Mesothelial cell of epicardium (in vitro differentiated cells): Measurements from ENCODE around the gene SSR4. TPM values are rescaled to one million over a fixed set of nuclear protein-coding genes. Genes with fewer than 3 reads are reported as not detected.

Source experiments
- DNase-seq, 2 experiments: peaks; one replicate each; pipeline ENCODE4 v3.0.0; 2021; ENCODE audit warnings: low spot score in 2 of 2; ENCODE audit not compliant: unreplicated experiment in 2 of 2
- H3K27ac Mint-ChIP-seq: 2 replicates; pipeline ENCODE4 v1.8.0; 2021; ENCODE audit warnings: mixed read lengths
- H3K27me3 Mint-ChIP-seq: 2 replicates; pipeline ENCODE4 v1.8.0; 2021; ENCODE audit warnings: low read depth, mixed read lengths
- H3K36me3 Mint-ChIP-seq: 2 replicates; pipeline ENCODE4 v1.8.0; 2021; ENCODE audit warnings: mixed read lengths
- H3K4me1 Mint-ChIP-seq: 2 replicates; pipeline ENCODE4 v1.8.0; 2021; ENCODE audit warnings: mixed read lengths
- H3K4me3 Mint-ChIP-seq: 2 replicates; pipeline ENCODE4 v1.8.0; 2021; ENCODE audit warnings: mild to moderate bottlenecking, moderate library complexity, mixed read lengths
- H3K9me3 Mint-ChIP-seq: 2 replicates; pipeline ENCODE4 v1.8.0; 2021; ENCODE audit warnings: mixed read lengths
- total RNA-seq: library from RNA; stranded (reverse); gene quantifications from 3 replicates; pipeline ENCODE4 v1.2.1, GENCODE V29; 2021
- TF ChIP-seq, protein P1 (sequence below): fragments of 200-600 bp; sonication (generic); IDR thresholded peaks from one replicate; pipeline ENCODE4 v1.5.0; 2021; ENCODE audit warnings: antibody characterized with exemption; ENCODE audit not compliant: unreplicated experiment

The SSR4 gene
- total RNA-seq, 1 donor from 2014 or later = 213 TPM

DNA sequence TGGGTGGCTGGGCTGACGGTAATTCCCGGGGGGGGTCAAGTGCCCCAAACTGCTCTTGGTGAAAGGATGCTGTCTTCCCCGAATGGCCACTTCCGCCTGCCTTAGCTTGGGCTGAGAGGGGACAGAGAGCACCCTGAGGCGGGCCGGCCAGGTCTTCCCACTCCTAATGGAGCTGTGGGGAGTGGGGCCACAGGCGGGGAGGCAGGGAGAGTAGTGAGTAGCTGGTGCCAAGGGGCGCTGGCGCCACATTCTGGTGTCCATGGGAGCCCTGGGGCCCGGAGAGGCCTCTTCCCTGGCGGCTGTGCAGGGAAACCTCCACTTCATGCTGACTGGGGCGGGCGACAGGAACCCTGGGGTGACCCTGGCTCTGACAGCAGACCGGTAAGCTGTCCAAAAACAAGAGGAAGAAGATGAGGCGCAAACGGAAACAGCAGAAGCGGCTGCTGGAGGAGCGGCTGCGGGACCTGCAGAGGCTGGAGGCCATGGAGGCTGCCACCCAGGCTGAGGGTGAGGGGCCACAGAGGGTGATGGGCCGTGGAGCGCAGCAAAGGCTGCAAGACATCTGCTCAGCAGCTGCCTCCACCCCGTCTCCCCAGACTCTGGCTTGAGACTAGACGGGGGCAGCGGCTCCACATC, 11.0 kb upstream of the SSR4 start:
- Mint-ChIP-seq H3K4me1 (no peaks in the 10 kb centered on the region), H3K27ac (no peak overlapping the region), H3K4me3 (no peak overlapping the region), H3K36me3 (peaks cover 7% of the 10 kb centered on the region), H3K27me3 (no peaks in the 10 kb centered on the region), H3K9me3 (no peaks in the 10 kb centered on the region)
- DNase-seq = no peak
- TF ChIP-seq, protein P1, sequence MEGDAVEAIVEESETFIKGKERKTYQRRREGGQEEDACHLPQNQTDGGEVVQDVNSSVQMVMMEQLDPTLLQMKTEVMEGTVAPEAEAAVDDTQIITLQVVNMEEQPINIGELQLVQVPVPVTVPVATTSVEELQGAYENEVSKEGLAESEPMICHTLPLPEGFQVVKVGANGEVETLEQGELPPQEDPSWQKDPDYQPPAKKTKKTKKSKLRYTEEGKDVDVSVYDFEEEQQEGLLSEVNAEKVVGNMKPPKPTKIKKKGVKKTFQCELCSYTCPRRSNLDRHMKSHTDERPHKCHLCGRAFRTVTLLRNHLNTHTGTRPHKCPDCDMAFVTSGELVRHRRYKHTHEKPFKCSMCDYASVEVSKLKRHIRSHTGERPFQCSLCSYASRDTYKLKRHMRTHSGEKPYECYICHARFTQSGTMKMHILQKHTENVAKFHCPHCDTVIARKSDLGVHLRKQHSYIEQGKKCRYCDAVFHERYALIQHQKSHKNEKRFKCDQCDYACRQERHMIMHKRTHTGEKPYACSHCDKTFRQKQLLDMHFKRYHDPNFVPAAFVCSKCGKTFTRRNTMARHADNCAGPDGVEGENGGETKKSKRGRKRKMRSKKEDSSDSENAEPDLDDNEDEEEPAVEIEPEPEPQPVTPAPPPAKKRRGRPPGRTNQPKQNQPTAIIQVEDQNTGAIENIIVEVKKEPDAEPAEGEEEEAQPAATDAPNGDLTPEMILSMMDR = no peak

DNA sequence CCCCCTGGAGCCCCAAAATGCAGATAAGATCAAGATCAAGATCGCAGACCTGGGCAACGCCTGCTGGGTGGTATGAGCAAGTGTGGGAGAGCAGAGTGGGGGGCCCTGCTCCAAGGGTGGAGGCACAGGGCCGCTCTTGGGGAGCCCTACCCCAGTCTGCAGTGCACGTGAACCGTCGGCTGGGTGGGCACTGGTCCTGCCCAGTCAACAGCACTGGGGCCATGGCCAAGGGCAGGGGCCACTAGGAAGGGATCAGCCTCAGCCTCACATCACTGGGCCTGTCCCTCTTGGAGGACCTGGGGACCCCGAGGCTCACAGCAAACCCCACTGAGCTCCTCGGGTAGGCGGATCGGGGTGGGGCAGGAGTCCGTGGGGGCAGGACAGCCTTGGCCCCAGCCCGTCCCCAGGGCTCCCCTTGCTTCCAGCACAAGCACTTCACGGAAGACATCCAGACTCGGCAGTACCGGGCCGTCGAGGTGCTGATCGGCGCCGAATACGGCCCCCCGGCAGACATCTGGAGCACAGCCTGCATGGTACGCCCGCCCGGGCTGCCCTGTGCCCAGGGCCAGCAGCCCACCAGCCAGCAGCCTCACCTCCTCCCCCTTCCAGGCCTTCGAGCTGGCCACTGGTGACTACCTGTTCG, 10.0 kb upstream of the SSR4 start:
- no peak for DNase-seq
- no peaks in the 10 kb centered on the region for H3K9me3 Mint-ChIP-seq
- peaks cover 7% of the 10 kb centered on the region for H3K36me3 Mint-ChIP-seq
- no peaks in the 10 kb centered on the region for H3K27me3 Mint-ChIP-seq
- no peaks in the 10 kb centered on the region for H3K4me1 Mint-ChIP-seq
- no peak overlapping the region for H3K27ac Mint-ChIP-seq
- H3K4me3 Mint-ChIP-seq = no peak overlapping the region
- TF ChIP-seq, protein P1 = no peak

DNA sequence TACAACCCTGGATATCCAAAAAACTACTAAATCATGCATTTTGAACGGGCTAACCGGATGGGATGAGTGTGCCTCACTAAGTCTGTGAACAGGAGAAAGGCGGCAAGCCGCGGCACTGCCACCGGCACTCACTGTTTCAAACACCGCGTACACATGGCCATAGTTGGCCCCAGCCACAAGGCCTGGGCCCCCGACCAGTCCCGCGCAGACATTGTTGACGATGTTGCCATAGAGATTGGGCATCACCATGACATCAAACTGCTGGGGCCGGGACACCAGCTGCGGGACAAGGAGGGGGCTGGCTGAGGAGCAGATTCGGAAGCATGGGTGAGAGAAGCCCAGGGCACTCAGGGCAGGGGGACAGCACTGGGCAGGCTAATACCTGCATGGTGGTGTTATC, 7.8 kb upstream of the SSR4 start:
- Mint-ChIP-seq H3K4me3 (no peak overlapping the region), H3K36me3 (peaks cover 7% of the 10 kb centered on the region), H3K4me1 (no peaks in the 10 kb centered on the region), H3K27ac (no peak overlapping the region), H3K9me3 (peaks cover 3% of the 10 kb centered on the region), H3K27me3 (no peaks in the 10 kb centered on the region)
- TF ChIP-seq, protein P1 = no peak
- DNase-seq = no peak

DNA sequence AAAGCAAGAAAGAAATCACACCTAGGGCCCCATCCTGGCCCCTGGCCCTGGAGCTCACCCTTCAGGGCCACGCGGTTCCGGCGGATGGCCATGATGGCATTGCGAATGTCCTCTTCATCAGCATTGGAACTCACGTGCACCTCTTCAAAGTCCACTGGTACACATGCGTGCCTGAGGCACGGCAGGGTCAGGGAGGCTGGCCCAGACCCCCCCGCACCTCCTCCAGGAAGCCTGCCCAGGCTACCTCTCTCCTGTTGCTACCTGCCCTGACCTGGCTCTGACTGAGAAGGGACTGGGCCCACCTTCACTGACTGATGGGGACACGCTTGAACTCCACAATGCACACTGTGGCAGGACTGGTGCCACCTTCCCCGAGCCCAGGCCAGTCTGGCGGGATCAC, 4.8 kb upstream of the SSR4 start:
- TF ChIP-seq, protein P1 = no peak
- H3K4me1 Mint-ChIP-seq = peaks cover 6% of the 10 kb centered on the region
- H3K4me3 Mint-ChIP-seq = no peak overlapping the region
- H3K27ac Mint-ChIP-seq = no peak overlapping the region
- DNase-seq = no peak
- H3K27me3 Mint-ChIP-seq = no peaks in the 10 kb centered on the region
- peaks cover 10% of the 10 kb centered on the region for H3K36me3 Mint-ChIP-seq
- peaks cover 8% of the 10 kb centered on the region for H3K9me3 Mint-ChIP-seq

DNA sequence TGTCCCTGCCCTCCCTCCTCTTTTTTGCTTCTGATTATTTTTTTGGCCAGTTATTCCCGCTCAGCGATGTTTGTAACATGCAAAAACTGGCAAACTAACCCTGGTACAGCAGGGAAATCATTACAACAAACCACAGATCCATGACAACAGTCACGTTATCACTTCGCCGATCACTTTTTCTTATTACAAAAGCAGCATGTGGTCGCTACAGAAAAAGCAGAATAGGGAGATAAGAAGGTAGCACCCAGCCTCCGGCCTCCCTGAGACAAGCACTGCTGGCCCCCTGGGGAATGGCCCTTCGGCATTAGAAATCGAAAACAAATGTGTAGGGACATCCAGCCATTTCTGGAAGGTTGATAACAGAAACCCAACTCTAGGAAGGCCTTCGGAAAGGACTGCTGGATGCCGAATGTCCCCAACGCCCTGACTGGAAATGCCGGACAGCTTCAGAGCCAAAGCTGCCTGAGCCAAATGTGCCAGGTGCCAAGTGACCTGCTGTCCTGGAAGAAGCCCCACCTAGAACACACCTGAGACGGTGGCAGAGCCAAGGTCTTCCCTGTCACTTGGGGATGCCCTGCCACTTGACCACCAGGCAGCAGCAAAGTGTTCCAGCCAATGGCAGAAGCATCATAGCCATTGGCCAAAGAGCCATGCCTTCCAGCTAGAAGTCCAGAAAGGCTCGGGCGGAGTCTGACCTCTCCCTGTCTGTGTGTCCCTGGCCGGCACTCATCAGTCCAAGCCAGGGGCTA, 3.2 kb upstream of the SSR4 start:
- H3K4me3 Mint-ChIP-seq = no peak overlapping the region
- H3K27ac Mint-ChIP-seq = no peak overlapping the region

More for the DNA sequence above, 3.2 kb upstream of the SSR4 start:
- Mint-ChIP-seq H3K4me1 (peaks cover 14% of the 10 kb centered on the region), H3K27me3 (no peaks in the 10 kb centered on the region), H3K36me3 (peaks cover 10% of the 10 kb centered on the region), H3K9me3 (peaks cover 8% of the 10 kb centered on the region)
- TF ChIP-seq, protein P1 = no peak
- DNase-seq = no peak
